Liver (tissue), 3 donors: ENCODE data around the gene GGACT.

Experiments used
- ATF3 ChIP-seq: IDR thresholded peaks from 2 replicates; pipeline ENCODE4 v1.6.1; 2016; ENCODE audit warnings: antibody characterized with exemption
- CTCF ChIP-seq: fragments of 150-350 bp; IDR thresholded peaks from 2 replicates; pipeline ENCODE4 v1.5.1; 2017; ENCODE audit warnings: improper control_type of control experiment, low read depth, low read length; ENCODE audit not compliant: missing input control
- EGR1 ChIP-seq, 2 donors: IDR thresholded peaks; 2 replicates each; pipeline ENCODE4 v1.6.1; 2016 to 2018; ENCODE audit warnings: antibody characterized with exemption in 2 of 2, low read depth in 2 of 2
- FOXA2 ChIP-seq: IDR thresholded peaks from 2 replicates; pipeline ENCODE4 v1.6.1; 2016; ENCODE audit warnings: antibody characterized with exemption
- MAX ChIP-seq: IDR thresholded peaks from 2 replicates; pipeline ENCODE4 v1.6.1; 2016; ENCODE audit warnings: antibody characterized with exemption
- TAF1 ChIP-seq: conservative IDR thresholded peaks from 2 replicates; pipeline ENCODE4 v1.6.1; 2016; ENCODE audit warnings: antibody characterized with exemption, mild to moderate bottlenecking
- YY1 ChIP-seq: IDR thresholded peaks from 2 replicates; pipeline ENCODE4 v1.6.1; 2016; ENCODE audit warnings: antibody characterized with exemption, mild to moderate bottlenecking
- ZBTB33 ChIP-seq: IDR thresholded peaks from 2 replicates; pipeline ENCODE4 v1.6.1; 2016; ENCODE audit warnings: antibody characterized with exemption
- donor health status: healthy.
- donor health status: healthy.

- TF ChIP-seq CTCF: no peak
- TF ChIP-seq TAF1: no peak
- TF ChIP-seq ATF3: no peak
- TF ChIP-seq EGR1 (IDR thresholded peaks at IDR 0.05; ENCODE audit: low read depth in 2 of 2): no peak
- TF ChIP-seq MAX: no peak
- TF ChIP-seq ZBTB33: no peak
- TF ChIP-seq FOXA2: no peak
- TF ChIP-seq YY1: no peak
Measured at GRCh38 chr13:100552755-100553154, 35.8 kb downstream of the GGACT start.
